HG02642 (cell line): ENCODE results near the gene THOC1.

ENCODE experiments used
- ATAC-seq: cut with Tn5 transposase; IDR thresholded peaks from one replicate; pipeline ENCODE4 v1.9.1; 2021; ENCODE audit warnings: mild to moderate bottlenecking; ENCODE audit not compliant: unreplicated experiment, poor library complexity

Gene THOC1

DNA sequence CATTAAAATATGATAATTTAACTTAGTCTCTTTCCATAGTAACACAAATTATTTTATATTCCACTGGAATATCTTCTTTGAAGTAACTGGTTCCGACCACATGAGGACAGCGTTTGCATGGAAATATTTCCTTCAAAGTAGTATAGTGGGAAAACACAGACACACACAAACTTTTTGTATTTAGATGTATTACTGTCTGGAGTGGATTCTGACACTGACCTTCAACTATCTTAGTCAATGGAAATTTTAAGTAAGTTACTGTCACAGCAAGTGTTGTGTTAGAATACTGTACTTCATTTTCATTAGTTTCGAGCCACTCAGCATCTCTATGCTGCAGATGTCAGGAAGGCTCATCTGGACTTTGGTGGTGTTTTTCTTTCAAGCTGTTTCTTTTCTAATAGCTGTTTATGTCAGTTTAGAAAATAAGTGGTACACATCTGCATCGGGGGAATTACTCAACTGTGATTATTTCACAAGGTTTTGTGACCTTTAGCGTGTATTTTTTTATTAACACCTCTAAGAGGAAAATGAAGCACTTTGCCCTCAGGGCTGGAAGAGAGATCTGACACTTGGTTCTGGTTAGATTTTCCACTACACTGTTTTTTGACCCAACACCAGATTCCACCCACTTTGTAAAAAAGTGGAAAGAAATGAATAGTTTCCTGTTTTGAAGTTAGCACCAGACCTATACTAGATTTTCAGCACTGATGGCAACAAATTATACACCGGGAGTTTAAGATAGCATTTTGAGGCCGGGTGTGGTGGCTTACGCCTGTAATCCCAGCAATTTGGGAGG, 18.9 kb upstream of the THOC1 start:
- no peak for ATAC-seq

DNA sequence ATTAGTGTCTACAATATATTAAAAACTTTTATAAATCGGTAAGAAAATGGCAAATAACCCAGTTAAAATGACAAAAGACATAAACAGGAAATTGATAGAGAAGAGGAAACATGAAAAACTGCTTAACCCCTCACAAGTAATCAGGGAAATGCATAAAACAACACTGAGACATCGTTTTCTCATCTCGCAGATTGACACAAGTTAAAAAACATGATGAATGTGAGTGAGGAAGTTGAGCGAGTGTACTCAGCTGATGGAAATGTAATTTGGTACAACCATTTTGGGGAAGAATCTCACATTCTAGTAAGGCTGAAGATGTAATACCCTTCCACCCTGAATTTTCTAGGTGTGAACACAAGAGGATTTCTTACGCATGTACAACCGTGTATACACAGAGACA, 18.0 kb upstream of the THOC1 start:
- ATAC-seq = no peak

DNA sequence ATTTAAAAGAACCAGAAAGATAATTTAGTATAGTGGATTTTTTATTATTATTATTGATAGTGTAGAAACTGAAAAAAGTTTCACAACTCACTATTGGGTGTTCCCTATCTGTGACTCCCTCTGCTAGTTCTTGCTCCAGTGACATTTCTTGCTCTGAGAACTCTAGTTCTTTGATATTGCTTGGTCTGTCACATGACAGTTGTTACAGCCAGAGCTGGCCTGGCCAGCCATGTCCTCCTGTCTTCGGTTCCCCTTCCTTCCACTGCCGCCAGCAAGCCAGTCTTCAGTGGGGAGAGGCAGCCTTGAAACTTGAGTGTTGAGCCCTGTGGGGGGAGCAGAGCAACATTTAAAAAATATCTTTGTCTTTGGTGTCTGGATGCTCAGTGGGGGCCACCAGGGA, 7.6 kb upstream of the THOC1 start:
- no peak for ATAC-seq

DNA sequence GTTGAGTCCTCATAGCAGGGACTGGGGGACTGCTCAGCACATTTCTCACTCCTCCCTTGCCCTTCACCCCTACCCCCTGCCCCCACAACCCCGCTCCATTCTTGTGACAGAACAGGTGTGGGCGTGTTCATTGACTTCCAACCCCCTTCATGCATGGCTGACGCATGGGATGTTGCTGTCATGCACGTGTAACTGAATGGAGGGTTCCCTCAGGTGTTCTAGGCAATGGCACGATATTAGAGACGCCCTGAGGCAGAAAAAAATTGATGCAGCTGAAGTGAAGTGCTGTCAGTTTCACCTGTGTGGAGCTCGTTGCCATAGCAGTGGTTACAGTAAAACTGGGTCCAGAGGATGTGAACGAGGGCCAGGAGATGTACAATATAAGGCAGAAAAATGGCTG, 6.5 kb upstream of the THOC1 start:
- ATAC-seq = no peak

DNA sequence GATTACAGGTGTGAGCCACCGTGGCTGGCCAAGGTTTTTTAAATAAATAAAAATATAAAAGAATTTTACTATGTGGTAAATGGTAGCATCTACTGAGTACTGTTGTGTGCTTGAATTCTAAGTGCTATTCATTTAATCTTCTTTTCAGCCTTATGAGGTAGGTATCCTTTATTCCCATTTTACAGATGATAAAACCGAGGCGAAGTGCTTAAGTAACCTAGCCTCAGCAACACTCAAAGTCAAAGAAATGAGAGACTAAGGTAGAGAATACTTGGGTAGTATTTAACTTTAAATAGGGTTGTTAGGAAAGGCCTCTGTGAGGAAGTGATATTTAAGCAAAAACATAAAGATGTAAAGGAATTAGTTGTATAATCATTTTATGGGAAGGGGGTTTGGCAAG, 5.7 kb upstream of the THOC1 start:
- ATAC-seq = no peak

DNA sequence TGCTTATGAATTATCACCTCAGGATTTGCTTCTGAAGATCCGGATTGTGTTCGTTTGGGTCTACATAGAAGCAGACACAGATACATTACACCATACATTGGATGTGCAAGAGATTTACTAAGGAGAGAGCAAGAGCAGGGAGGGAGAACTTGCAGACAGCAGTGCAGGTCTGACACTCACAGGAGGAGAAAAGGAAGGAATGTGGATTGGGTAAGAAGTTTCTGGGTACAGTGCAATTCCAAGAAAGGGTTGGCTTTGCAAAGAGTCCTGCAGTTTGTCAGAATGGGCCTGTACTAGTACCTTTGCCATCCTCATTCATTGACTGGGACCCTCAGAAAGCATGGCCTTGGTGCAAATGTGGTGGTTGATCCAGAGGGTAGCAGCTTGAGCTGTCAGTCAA, 4.8 kb upstream of the THOC1 start:
- no peak for ATAC-seq

DNA sequence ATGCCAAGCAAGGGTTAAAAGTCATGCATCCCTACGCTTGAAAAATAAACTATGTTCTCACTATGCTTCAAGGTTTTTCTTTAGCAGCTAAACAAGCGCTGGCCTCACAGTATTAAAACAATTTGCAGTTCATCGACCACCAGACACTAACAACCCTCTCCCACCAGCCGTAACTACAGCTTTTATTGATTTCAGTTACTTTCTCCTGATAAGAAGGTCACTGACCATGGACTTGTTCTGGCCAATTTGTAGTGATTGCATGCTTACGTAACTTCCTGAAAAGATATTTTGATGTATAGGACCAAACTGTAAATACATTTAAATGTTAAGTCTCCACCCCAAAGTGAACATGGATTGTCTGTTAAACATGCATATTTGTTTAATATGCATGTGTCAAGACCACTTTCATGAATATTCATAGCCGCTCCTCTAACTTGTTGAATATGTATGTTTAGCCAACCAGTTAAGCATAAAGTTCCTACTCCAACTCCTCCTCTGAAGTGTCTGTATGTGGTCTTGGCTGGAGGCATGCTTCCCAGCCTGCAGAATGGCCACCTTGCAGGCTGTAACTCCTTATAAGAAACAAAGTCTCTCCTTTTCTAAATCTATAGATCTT, 1.7 kb upstream of the THOC1 start:
- ATAC-seq = no peak

DNA sequence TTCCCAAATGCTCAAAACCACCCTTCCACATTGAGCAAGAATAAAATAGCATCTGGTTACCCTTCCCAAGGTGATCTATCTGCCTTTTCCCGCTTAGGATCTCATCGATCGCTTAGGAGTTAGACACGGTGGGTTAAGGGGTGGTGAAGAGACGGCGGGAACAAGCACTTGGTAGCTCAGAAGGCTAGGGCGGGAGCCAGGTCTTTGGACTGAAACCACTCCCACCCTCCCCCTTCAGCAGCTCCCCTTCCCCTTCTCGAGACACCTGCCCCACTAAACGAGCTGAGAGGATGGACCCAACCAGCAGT, 513 bp downstream of the THOC1 start:
- no peak for ATAC-seq

DNA sequence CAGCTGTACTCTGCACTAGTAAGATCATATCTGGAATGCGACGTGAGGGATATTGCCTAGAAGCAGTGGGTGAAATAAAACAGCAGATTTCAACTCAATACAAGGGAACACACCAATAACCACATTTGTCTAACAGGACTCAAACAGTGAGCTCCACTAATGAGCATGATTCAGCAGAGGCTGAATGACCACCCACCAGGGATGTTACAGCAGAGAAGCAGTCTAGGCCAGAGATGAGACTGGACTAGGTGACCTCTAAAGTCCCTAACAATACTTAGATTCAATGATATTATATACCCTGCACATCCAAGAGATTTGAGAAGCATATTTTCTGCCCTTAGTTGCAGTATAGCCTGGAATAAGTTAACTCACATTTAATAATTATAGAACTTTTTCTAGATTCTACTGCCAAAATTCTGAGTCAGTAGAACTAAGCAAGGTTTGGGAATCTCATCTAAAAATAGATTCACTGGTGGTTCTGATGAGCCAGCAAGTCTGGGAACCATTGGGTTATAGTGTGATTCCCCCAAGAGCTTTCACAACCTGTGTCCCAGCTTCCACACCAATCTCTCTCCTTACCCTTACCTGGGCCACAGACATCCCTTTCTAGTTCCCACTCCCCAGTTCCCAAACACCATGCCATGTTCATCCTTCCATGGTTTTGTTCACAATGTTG, 6.3 kb downstream of the THOC1 start:
- no peak for ATAC-seq

DNA sequence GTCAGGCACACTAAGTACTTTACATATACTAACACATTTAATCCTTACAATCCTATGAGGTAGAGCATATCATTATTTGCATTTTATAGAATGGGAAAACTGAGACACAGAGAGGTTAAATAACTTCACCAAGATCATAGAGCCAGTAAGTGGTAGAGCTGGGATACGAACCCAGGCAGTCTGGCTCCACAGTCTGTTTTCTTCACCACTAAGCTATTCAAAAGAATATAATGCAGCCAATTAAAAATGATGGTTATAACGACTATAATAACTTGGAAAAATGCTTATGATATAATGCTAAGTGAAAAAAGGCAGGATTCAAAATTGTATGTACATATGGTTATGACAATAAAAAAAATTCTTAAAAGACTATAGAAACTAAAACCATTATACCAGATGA, 7.3 kb downstream of the THOC1 start:
- ATAC-seq = no peak

DNA sequence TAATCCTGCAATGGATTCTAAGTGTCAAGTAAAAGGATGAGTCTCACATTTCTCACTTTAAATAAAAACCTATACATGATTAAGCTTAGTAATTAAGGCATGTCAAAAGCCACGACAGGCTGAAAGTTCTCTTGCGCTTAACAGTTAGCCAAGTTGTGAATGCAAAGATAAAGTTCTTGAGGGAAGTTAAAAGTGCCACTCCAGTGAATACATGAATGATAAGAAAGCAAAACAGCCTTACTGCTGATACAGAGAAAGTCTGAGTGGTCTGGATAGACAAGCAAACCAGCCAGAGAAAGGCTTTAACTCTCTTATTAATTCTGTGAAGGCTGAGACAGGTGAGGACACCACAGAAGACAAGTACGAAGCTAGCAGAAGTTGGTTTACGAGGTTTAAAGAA, 12.7 kb downstream of the THOC1 start:
- no peak for ATAC-seq

DNA sequence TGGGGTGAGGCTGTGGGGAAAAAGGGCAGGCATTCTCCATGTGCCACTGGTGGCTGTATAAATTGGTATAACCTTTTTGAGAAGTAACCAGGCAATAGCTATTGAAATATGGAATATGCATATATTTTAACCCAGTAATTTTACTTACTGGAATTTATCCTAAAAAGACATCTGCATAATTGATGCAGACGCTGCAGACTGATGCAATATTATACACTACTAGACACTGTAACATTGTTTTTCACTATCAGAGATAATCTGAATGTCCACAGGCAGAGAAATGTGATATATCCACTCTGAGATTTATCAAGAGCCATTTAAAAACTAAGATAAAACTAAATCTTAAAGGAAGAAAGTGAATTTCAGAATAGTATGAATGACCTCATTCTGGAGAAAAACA, 14.7 kb downstream of the THOC1 start:
- no peak for ATAC-seq

DNA sequence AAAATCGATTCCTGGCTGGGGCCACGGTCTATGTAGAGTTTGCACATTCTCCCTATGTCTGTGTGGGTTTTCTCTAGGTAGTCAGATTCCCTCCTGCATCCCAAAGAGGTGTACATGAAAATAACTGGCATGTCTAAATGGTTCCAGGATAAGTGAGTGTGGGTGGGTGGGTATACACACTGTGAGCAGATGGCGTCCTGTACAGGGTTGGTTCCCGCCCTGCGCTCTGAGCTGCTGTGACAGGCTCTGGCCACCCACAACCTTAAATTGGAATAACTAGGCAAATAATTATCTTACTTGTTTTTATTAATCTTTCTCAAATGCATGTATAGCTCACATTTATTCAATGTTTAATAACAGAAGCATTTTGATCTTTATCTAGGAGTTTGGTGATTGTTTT, 16.3 kb downstream of the THOC1 start:
- no peak for ATAC-seq

DNA sequence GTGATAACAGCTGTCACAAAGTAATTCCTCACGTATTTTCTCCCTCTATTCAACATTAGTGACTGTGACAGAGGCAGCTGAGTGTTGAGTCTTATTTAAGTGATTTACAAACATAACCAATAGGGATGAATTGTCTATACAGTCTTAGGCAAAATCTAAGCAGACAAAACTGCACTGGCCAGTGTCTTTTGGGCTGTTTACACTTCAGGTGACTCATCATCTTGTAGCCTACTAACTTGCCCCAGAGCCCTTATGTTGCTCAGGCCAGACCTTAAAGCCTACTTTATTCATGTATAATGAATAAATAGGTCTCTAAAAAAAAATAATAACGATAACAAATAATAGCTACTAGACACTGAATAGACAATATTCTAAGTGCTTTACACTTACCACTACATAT, 17.2 kb downstream of the THOC1 start:
- no peak for ATAC-seq

DNA sequence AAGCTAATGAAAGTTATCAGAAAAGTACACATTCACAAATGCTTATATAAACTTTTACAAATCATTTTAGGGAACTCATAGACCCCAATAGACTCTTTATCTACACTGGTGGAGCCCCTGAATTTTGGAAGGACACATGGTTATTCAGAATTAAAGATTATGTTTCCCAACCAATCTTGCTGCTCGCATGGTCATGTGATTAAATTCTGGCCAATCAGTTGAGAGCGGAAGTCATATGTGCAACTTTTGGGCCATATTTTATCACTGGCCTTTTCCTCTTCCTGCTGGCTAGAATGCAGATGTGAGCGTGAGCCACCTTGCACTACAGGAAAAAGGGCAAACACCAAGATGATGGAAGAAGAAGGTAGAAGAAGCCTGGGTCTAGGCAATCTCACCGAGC, 19.8 kb downstream of the THOC1 start:
- no peak for ATAC-seq

DNA sequence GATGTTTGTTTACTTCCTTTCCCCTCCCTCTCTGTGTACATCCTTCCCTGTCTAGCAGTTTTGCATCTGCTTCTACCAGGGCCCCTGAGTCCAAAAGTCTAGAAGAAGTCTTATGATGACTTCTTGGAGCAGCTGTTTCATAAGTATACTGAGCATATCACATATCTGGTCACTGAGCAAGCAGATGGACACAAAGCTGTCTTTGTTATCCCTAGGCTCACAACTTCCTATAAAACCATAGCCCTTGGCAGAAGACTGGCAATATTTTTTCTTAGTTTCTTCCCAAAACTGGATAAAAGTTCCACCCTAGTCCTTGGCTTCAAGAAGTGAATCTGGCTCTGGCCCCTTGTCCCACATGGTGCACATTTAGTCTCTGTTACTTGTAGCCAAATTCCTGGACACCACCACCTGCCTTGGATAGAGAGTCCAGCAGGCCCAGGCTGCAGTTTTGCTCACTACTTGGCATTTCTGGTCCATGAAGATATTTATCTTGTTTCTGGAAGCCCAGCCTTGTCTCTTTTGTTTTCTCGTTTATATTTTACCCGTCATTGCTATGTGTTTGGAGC, 22.5 kb downstream of the THOC1 start:
- ATAC-seq = no peak

DNA sequence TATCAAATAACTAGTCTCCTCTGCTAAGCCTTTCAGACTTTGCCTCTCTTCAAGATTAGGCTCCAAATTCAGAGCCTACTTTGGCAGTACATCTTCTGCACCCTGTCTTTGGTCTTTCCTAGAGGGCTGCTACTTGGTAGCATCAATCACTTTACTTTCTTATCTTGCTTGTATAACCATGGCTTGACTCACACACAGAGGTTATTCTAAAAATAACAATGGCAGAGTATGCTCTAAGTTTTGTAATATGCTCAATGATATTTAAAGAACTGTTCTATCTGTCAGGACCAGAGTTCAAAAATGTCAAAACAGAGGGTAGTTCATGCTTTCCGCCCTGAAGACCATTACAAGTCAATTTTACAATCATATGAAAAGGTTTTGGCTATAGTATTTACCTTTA, 27.7 kb downstream of the THOC1 start:
- no peak for ATAC-seq

DNA sequence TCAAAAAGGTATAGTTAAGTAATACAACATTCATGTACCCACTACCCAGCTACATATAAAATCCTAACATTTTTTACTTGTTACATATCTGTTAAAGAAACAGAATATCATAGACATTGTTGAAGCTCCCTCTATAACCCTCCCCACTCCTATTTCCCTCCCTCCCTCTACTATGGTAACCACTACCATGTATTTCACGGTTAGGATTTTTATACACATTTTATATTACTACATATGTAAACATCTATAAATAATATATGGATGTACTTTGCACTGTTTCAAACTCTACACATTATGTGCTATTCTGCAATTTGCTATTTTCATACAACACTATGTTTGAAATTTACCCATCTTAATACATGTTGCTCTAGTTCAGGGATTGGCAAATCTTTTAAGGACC, 36.3 kb downstream of the THOC1 start:
- ATAC-seq = no peak

DNA sequence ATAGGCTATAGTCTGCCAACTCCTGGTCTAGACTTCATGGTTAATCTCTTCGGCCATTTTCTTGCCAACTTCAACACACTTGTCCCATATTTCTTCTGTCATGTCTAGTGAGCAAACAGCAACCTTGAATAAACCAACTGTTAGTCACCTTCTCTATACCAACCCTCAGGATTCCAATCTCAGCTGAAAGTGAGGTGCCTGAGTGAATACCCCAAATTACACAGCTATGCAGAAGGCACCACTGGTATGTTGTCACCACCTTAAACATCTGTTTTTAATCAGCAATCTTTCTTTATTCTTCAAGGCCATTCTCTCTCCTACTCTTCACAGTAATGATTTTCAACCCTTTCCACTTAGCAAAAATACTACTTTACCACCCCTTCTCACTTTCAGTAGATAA, 39.3 kb downstream of the THOC1 start:
- no peak for ATAC-seq

DNA sequence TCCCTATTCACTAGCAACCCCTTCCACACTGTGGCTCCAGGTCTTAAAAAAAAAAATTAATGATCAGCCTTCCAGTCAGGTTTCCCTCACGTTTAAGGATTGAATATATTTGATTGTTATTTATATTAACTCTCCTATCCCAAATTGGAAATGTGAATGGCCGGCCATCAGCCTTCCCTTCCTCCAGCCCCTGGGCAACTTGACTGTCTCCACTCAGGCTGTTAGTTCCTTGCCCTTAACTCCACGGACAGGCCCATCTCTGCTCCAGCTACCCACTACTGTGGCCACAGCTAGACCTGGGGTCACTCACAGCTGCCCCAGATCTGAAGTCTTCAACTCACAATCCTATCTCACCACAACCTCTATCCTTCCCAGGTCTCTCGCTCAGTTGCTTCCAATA, 39.9 kb downstream of the THOC1 start:
- ATAC-seq = no peak

DNA sequence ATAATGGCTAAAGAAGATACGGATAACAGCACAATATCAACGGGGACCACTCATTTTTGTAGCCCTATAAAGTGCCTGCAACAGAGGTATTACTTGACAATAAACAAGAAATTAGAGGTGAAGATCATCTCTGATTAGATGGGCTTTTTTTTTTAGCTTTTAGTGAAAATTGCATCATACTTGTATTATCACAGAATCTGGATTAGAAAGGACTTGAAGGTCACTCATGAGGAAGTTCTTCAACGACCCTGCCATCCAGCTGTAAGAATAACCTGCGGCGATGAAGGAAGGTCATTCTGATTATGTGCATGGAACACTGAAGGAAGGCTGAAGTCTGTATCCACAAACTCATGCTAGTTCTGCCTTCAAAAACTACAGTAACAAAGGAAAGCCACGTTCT, 40.5 kb downstream of the THOC1 start:
- ATAC-seq = no peak

DNA sequence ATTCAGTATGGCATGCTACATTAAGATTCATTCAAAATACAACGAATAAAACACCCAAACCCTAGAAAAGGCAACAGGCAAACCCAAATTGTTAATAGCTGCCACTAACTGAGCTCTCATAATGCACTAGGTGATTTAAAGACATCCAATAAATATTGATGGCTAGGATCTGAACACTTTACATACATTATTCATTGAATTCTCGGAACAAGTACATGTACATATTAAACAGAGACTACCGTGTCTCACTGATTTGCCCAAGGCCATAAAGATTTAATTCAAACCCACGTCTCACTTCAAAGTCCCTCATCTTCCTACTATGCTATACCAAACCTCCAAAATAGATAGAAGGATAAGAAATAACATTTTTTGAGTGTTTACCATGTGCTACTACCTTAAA, 42.1 kb downstream of the THOC1 start:
- no peak for ATAC-seq
